Smooth muscle cell (in vitro differentiated cells): ENCODE measurements around the gene CEMIP2. TPM values are rescaled to one million over a fixed set of nuclear protein-coding genes. Genes with fewer than 3 reads are reported as not detected.
"Not testable (repeated sequence)": the region's sequence is repeated elsewhere in the genome, so short reads cannot be mapped to it uniquely, and the experiment has no call there.

Experiments
- DNase-seq: peaks from one replicate; lab custom pipeline; 2025; ENCODE audit not compliant: unreplicated experiment; lab: John Stamatoyannopoulos, UW
- H2AFZ ChIP-seq: fragments of 200-600 bp; sonication (generic); 2 replicates; pipeline ENCODE4 v1.6.0; 2016; ENCODE audit warnings: antibody characterized with exemption, low read depth, mild to moderate bottlenecking
- H3F3A ChIP-seq: fragments of 200-600 bp; sonication (generic); 2 replicates; pipeline ENCODE4 v1.6.0; 2017; ENCODE audit warnings: antibody characterized with exemption, low read depth
- H3K27ac ChIP-seq: fragments of 200-600 bp; sonication (generic); 2 replicates; pipeline ENCODE4 v1.5.1; 2016; ENCODE audit warnings: low read depth, mild to moderate bottlenecking
- H3K27me3 ChIP-seq: fragments of 200-600 bp; sonication (generic); 2 replicates; pipeline ENCODE4 v1.6.1; 2016; ENCODE audit warnings: low read depth, mild to moderate bottlenecking
- H3K36me3 ChIP-seq: fragments of 200-600 bp; sonication (generic); 2 replicates; pipeline ENCODE4 v1.5.1; 2016; ENCODE audit warnings: low read depth
- H3K4me1 ChIP-seq: fragments of 200-600 bp; sonication (generic); 2 replicates; pipeline ENCODE4 v1.5.1; 2016; ENCODE audit warnings: low read depth
- H3K4me2 ChIP-seq: fragments of 200-600 bp; sonication (generic); 2 replicates; pipeline ENCODE4 v1.6.0; 2016; ENCODE audit warnings: mild to moderate bottlenecking
- H3K4me3 ChIP-seq: fragments of 200-600 bp; sonication (generic); 2 replicates; pipeline ENCODE4 v1.5.1; 2016; ENCODE audit warnings: mild to moderate bottlenecking
- H3K79me2 ChIP-seq: fragments of 200-600 bp; sonication (generic); 2 replicates; pipeline ENCODE4 v1.6.0; 2016; ENCODE audit warnings: low read depth, mild to moderate bottlenecking
- H3K9ac ChIP-seq: fragments of 200-600 bp; sonication (generic); 2 replicates; pipeline ENCODE4 v1.6.0; 2016; ENCODE audit warnings: low read depth
- H3K9me3 ChIP-seq: fragments of 200-600 bp; sonication (generic); replicated peaks from 2 replicates; pipeline ENCODE4 v1.5.1; 2016; ENCODE audit warnings: low read depth
- H4K20me1 ChIP-seq: fragments of 200-600 bp; sonication (generic); 2 replicates; pipeline ENCODE4 v1.6.0; 2016; ENCODE audit warnings: low read depth
- CTCF ChIP-seq: fragments of 200-600 bp; sonication (generic); IDR thresholded peaks from 2 replicates; pipeline ENCODE4 v1.5.1; 2017; ENCODE audit warnings: borderline replicate concordance, mild to moderate bottlenecking, antibody characterized with exemption; ENCODE audit not compliant: insufficient read depth, poor library complexity, severe bottlenecking
- WGBS: methylation state at CpG from one replicate; pipeline ENCODE4 v1.1.7; 2016; ENCODE audit warnings: low lambda C conversion rate; 5-methylcytosine and 5-hydroxymethylcytosine counted together
- polyA plus RNA-seq: library from polyadenylated mRNA; unstranded; fragments of >200 nt; fragmentation: Nextera tagmentation; extraction: Ambion mirVana; gene quantifications from 2 replicates; pipeline ENCODE4 v1.2.1, GENCODE V29; 2016
- total RNA-seq: library from RNA; depleted of rRNA; stranded (reverse); fragments of >200 nt; gene quantifications from 2 replicates; pipeline ENCODE4 v1.2.3, GENCODE V29; 2014

The CEMIP2 gene
- total and polyA plus RNA-seq, 2 experiments from 2014 or later, result 46.1 to 103 TPM

GRCh38 chr9:71814226-71814625, 45.9 kb upstream of the CEMIP2 start:
- TF ChIP-seq CTCF, result no peak
- no peaks in the 10 kb centered on the region for H3F3A ChIP-seq
- H4K20me1 ChIP-seq, result no peaks in the 10 kb centered on the region
- H3K36me3 ChIP-seq, result no peaks in the 10 kb centered on the region
- H3K9me3 ChIP-seq, result no peaks in the 10 kb centered on the region
- no peak overlapping the region for H3K4me2 ChIP-seq
- H3K4me3 ChIP-seq, result no peak overlapping the region
- H3K9ac ChIP-seq, result no peak overlapping the region
- DNase-seq, result no peak
- H3K79me2 ChIP-seq, result no peaks in the 10 kb centered on the region
- H2AFZ ChIP-seq, result no peak overlapping the region
- no peaks in the 10 kb centered on the region for H3K27me3 ChIP-seq
- 99% methylated on average over 3 of the region's 3 CpGs for WGBS
- H3K27ac ChIP-seq, result no peak overlapping the region
- H3K4me1 ChIP-seq, result no peaks in the 10 kb centered on the region

GRCh38 chr9:71812385-71812784, 44.1 kb upstream of the CEMIP2 start:
- Histone ChIP-seq H2AFZ (no peak overlapping the region), H3K9me3 (no peaks in the 10 kb centered on the region), H3K79me2 (no peaks in the 10 kb centered on the region), H4K20me1 (no peaks in the 10 kb centered on the region), H3K36me3 (no peaks in the 10 kb centered on the region), H3K27me3 (no peaks in the 10 kb centered on the region), H3K4me2 (no peak overlapping the region), H3F3A (no peaks in the 10 kb centered on the region), H3K27ac (no peak overlapping the region), H3K4me1 (no peaks in the 10 kb centered on the region), H3K4me3 (no peak overlapping the region), H3K9ac (no peak overlapping the region)
- no peak for TF ChIP-seq CTCF
- 83% methylated on average over 4 of the region's 4 CpGs for WGBS
- DNase-seq, result no peak

- Histone ChIP-seq H3F3A (no peaks in the 10 kb centered on the region), H2AFZ (no peak overlapping the region), H3K79me2 (no peaks in the 10 kb centered on the region), H3K4me1 (no peaks in the 10 kb centered on the region), H3K27me3 (no peaks in the 10 kb centered on the region), H3K9me3 (no peaks in the 10 kb centered on the region), H3K36me3 (no peaks in the 10 kb centered on the region), H3K9ac (no peak overlapping the region), H3K4me3 (no peak overlapping the region), H3K27ac (no peak overlapping the region), H3K4me2 (no peak overlapping the region), H4K20me1 (no peaks in the 10 kb centered on the region)
- DNase-seq, result no peak
- 60% methylated on average over 2 of the region's 2 CpGs for WGBS
- no peak for TF ChIP-seq CTCF
Observed at GRCh38 chr9:71808068-71808467, 39.8 kb upstream of the CEMIP2 start.

- DNase-seq, result no peak
- no peaks in the 10 kb centered on the region for H3K4me1 ChIP-seq
- H3K36me3 ChIP-seq, result no peaks in the 10 kb centered on the region
- H3K79me2 ChIP-seq, result no peaks in the 10 kb centered on the region
- WGBS, result 16% methylated on average over 1 of the region's 1 CpG
- peak; percentile 82 for TF ChIP-seq CTCF
- no peak overlapping the region for H3K27ac ChIP-seq
- no peaks in the 10 kb centered on the region for H4K20me1 ChIP-seq
- H2AFZ ChIP-seq, result no peak overlapping the region
- H3K9ac ChIP-seq, result no peak overlapping the region
- no peak overlapping the region for H3K4me2 ChIP-seq
- H3K4me3 ChIP-seq, result no peak overlapping the region
- no peaks in the 10 kb centered on the region for H3K27me3 ChIP-seq
- H3K9me3 ChIP-seq, result no peaks in the 10 kb centered on the region
- H3F3A ChIP-seq, result no peaks in the 10 kb centered on the region
Observed at GRCh38 chr9:71806901-71807307, 38.6 kb upstream of the CEMIP2 start.

- not testable (repeated sequence) for H3K9me3 ChIP-seq, DNase-seq, H2AFZ ChIP-seq
Observed at GRCh38 chr9:71805096-71805495, 36.8 kb upstream of the CEMIP2 start.

More at GRCh38 chr9:71805096-71805495, 36.8 kb upstream of the CEMIP2 start:
- H3K27ac ChIP-seq, H3K27me3 ChIP-seq, H3K4me3 ChIP-seq, H3F3A ChIP-seq, H3K9ac ChIP-seq, H3K36me3 ChIP-seq, H4K20me1 ChIP-seq, H3K4me2 ChIP-seq, H3K79me2 ChIP-seq, H3K4me1 ChIP-seq: not testable (repeated sequence)
- 90% methylated on average over 1 of the region's 1 CpG for WGBS
